Astrocyte of the spinal cord (primary cell): ENCODE results near the gene CDK16.

ENCODE experiments used
- DNase-seq: peaks from one replicate; pipeline ENCODE4 v3.0.0; 2011; ENCODE audit warnings: low read depth, low spot score
- H3K4me3 ChIP-seq: 2 replicates; pipeline ENCODE4 v1.5.1; 2011; ENCODE audit warnings: low read depth, mild to moderate bottlenecking, low read length, moderate library complexity
- in situ Hi-C: cut with HindIII; loops from 2 replicates; pipeline ENCODE4 v1.10.0; 2017; ENCODE audit warnings: low sequenced_read_pairs
- TF ChIP-seq, protein P1 (sequence below): IDR thresholded peaks from 2 replicates; pipeline ENCODE4 v1.5.1; 2012; ENCODE audit warnings: low read depth, mild to moderate bottlenecking, low read length, inconsistent platforms

CDK16 gene

DNA sequence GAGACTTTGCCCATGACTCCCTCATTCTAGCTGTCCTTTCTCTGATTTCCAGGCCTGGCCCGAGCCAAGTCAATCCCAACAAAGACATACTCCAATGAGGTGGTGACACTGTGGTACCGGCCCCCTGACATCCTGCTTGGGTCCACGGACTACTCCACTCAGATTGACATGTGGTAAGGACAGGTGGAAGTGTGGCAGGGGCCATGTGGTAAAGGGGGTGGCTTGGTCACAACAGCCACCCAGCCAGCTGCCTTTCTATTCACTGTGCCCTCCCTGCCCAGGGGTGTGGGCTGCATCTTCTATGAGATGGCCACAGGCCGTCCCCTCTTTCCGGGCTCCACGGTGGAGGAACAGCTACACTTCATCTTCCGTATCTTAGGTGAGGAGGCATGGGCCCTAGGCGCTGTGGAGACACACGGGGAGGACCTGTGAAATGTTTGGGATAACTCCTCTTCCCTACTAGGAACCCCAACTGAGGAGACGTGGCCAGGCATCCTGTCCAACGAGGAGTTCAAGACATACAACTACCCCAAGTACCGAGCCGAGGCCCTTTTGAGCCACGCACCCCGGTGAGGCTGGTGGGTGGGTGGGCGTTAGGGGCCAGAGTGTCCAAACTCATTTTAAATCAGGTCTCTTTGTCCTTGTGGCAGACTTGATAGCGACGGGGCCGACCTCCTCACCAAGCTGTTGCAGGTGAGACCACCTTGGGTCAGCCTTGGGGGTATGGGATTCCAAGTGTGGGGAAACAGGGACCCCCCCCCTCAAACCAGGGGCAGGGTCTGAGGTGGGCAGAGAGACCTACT, 8.3 kb downstream of the CDK16 start:
- TF ChIP-seq, protein P1, sequence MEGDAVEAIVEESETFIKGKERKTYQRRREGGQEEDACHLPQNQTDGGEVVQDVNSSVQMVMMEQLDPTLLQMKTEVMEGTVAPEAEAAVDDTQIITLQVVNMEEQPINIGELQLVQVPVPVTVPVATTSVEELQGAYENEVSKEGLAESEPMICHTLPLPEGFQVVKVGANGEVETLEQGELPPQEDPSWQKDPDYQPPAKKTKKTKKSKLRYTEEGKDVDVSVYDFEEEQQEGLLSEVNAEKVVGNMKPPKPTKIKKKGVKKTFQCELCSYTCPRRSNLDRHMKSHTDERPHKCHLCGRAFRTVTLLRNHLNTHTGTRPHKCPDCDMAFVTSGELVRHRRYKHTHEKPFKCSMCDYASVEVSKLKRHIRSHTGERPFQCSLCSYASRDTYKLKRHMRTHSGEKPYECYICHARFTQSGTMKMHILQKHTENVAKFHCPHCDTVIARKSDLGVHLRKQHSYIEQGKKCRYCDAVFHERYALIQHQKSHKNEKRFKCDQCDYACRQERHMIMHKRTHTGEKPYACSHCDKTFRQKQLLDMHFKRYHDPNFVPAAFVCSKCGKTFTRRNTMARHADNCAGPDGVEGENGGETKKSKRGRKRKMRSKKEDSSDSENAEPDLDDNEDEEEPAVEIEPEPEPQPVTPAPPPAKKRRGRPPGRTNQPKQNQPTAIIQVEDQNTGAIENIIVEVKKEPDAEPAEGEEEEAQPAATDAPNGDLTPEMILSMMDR: no peak
- in situ Hi-C loops: no loop called here
- no peak overlapping the region for H3K4me3 ChIP-seq
- DNase-seq: no peak

DNA sequence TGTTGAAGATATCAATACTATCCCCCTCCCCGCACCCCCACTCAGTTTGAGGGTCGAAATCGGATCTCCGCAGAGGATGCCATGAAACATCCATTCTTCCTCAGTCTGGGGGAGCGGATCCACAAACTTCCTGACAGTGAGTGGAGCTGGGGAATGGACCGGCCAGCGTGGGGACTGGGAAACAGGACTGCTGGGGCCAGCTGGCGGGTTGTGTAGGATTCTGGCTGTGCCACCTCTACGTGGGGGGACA, 8.8 kb downstream of the CDK16 start:
- TF ChIP-seq, protein P1: no peak
- in situ Hi-C loops: no loop called here
- DNase-seq: no peak
- no peak overlapping the region for H3K4me3 ChIP-seq

DNA sequence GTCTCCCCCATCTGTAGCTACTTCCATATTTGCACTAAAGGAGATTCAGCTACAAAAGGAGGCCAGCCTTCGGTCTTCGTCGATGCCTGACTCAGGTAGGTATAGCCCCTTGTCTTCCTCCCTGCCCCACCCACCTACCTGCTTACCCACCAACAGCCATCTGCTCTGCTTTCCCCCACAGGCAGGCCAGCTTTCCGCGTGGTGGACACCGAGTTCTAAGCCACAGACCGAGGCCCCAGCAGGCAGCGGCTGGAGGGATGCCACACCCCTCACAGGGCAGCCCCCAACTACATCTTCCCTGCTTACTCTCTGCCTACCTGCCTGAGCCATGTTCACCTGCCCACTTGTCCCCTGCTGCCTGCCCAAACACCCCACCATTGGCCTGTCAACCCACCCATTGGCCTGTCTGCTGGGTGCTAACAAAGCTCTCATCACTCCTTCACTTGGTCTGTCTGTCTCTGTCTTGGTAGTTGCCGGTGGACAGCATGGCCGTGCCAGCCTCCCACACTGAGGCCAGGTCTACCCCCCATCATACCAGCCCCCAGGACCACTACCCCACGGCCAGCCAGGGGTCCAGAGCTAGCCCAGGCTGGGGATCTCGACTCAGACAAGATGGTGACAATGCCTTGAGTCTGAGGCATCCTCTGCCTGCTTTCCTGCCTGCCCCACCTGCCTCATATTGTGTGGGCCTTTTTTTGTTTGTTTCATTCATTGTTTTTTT, 10.2 kb downstream of the CDK16 start:
- in situ Hi-C loops: no loop called here
- no peak overlapping the region for H3K4me3 ChIP-seq
- DNase-seq: no peak
- TF ChIP-seq, protein P1: no peak

DNA sequence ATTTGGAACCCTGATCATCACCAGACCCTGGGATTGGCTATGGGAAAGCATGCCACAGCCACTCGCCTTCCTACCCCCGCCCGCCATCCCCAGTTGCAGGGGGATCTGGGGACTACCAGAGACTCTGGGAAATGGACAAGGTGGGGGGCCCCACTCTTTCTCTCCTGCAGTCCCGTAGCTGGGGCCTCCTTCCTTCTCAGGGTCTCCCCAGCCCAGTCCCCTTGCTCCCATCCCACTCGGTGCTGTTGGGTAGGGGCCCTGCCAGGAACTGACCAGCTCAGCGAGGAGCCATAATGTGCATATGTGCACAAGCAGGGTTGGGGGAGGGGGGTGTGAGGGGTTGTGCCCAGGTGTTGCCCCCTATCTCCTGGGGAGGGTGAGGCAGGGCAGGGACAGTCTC, 10.9 kb downstream of the CDK16 start:
- no peak for DNase-seq
- in situ Hi-C loops: no loop called here
- TF ChIP-seq, protein P1: no peak
- no peak overlapping the region for H3K4me3 ChIP-seq

DNA sequence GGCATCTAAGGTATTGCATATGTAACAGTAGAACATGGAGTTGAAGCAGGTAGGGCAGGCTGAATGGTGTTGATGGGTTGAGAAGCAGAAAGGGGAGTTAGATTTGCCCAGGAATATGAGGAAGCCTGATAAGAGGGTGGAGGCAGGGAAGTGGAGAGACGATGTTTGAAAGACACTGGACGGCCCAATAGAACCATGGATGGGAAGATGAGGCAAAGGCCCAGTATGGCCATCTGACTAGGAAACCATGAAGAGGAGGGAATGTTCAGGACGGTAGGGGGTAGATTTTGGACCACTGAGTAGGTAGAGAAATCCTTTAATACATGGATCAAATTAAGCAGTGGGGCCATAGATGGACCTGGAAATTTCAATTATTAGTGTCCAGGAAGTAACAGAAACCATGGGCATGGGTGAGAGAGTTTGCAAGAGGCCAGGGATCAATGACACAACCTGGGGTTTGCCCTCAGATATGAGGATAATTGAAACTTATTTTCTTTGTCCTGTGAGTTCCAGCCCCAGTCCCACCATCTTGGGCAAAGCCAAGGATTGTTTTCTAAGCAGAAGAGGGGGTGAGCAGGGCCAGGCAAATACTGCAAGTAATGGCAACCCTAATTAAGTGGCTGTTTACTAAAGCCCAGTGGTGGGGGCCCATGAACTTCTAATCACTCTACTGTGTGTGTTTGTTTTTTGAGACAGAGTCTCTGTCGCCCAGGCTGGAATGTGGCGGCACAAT, 11.8 kb downstream of the CDK16 start:
- no peak overlapping the region for H3K4me3 ChIP-seq
- TF ChIP-seq, protein P1: no peak
- in situ Hi-C loops: no loop called here
- no peak for DNase-seq

DNA sequence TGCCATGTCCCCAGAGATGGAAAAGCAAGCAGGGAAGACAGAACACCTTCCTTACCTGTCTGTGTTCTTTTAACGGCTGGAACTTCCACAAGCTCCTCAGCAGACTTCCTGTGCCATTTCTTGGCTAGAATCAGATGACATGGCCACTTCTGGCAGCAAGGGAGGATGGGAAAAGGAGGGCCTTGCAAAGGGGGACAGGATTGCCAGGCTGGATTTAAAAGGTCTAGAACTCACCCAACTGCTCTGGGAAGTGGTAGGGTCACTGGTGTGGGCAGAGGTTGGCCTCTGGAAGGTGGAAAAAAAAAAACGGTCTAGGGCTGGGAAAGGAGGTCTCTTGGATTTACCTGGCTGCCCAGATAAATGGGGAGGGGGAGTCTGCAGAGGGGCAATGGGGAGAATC, 12.7 kb downstream of the CDK16 start:
- TF ChIP-seq, protein P1: no peak
- in situ Hi-C loops: no loop called here

More for the DNA sequence above, 12.7 kb downstream of the CDK16 start:
- H3K4me3 ChIP-seq: no peak overlapping the region
- DNase-seq: no peak
